Measurements from ENCODE around the gene DCHS2. TPM values are rescaled to one million over a fixed set of nuclear protein-coding genes. Genes with fewer than 3 reads are reported as not detected.

DCHS2 gene
- total and polyA plus RNA-seq, 2 experiments from 2014 or later: 0.21 to 7.6 TPM

DNA sequence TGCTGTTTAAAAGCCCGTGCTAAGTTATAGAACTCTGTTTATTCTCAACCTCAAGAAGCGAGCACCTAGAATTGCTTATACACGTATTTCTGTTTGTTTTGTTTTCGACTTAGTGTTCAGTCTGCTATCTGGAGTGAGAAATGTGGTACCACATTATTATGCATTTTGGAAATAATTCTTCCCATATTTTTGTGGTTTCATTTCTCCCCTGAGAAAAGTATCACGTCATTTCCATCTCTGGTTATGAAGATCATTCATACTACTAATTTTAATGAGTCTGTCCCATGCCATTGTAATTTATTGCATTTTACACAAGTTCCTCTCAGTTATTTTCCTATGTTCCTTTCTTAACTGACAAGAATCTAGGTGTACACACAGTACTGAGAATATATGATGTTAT lies 186.0 kb downstream of the DCHS2 start (continued):
- TF ChIP-seq, protein P1, sequence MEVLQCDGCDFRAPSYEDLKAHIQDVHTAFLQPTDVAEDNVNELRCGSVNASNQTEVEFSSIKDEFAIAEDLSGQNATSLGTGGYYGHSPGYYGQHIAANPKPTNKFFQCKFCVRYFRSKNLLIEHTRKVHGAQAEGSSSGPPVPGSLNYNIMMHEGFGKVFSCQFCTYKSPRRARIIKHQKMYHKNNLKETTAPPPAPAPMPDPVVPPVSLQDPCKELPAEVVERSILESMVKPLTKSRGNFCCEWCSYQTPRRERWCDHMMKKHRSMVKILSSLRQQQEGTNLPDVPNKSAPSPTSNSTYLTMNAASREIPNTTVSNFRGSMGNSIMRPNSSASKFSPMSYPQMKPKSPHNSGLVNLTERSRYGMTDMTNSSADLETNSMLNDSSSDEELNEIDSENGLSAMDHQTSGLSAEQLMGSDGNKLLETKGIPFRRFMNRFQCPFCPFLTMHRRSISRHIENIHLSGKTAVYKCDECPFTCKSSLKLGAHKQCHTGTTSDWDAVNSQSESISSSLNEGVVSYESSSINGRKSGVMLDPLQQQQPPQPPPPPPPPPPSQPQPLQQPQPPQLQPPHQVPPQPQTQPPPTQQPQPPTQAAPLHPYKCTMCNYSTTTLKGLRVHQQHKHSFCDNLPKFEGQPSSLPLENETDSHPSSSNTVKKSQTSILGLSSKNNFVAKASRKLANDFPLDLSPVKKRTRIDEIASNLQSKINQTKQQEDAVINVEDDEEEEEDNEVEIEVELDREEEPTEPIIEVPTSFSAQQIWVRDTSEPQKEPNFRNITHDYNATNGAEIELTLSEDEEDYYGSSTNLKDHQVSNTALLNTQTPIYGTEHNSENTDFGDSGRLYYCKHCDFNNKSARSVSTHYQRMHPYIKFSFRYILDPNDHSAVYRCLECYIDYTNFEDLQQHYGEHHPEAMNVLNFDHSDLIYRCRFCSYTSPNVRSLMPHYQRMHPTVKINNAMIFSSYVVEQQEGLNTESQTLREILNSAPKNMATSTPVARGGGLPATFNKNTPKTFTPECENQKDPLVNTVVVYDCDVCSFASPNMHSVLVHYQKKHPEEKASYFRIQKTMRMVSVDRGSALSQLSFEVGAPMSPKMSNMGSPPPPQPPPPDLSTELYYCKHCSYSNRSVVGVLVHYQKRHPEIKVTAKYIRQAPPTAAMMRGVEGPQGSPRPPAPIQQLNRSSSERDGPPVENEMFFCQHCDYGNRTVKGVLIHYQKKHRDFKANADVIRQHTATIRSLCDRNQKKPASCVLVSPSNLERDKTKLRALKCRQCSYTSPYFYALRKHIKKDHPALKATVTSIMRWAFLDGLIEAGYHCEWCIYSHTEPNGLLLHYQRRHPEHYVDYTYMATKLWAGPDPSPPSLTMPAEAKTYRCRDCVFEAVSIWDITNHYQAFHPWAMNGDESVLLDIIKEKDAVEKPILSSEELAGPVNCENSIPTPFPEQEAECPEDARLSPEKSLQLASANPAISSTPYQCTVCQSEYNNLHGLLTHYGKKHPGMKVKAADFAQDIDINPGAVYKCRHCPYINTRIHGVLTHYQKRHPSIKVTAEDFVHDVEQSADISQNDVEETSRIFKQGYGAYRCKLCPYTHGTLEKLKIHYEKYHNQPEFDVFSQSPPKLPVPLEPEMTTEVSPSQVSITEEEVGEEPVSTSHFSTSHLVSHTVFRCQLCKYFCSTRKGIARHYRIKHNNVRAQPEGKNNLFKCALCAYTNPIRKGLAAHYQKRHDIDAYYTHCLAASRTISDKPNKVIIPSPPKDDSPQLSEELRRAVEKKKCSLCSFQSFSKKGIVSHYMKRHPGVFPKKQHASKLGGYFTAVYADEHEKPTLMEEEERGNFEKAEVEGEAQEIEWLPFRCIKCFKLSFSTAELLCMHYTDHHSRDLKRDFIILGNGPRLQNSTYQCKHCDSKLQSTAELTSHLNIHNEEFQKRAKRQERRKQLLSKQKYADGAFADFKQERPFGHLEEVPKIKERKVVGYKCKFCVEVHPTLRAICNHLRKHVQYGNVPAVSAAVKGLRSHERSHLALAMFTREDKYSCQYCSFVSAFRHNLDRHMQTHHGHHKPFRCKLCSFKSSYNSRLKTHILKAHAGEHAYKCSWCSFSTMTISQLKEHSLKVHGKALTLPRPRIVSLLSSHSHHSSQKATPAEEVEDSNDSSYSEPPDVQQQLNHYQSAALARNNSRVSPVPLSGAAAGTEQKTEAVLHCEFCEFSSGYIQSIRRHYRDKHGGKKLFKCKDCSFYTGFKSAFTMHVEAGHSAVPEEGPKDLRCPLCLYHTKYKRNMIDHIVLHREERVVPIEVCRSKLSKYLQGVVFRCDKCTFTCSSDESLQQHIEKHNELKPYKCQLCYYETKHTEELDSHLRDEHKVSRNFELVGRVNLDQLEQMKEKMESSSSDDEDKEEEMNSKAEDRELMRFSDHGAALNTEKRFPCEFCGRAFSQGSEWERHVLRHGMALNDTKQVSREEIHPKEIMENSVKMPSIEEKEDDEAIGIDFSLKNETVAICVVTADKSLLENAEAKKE (CRISPR knock-in tag; IDR thresholded peaks at IDR 0.05): no peak
- no peak for TF ChIP-seq POLR2AphosphoS5 (IDR thresholded peaks at IDR 0.05; ENCODE audit: low read depth)

DNA sequence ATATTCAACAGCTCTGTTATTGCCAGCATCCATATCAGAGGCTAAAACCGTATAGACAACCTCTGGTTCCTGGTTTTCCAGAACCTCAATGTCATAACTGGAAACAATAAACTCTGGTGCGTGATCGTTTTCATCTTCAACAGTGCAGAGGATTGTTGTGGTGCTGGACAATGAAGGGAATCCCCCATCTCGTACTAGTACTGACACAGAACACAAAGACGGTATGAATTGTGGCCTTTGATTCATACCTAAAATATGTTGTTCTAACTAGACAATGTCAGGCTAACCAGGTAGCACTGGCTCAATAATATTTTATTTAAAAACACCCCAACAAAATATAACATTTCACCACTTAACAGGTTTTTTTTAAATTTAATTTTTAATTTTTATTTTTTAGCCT lies 186.9 kb downstream of the DCHS2 start:
- DNase-seq (ENCODE audit: low spot score) (no peak), ATAC-seq (no peak)
- Histone ChIP-seq H3K27me3 (ENCODE audit: insufficient read depth) (no peaks in the 10 kb centered on the region), H3F3A (replicated peaks; ENCODE audit: low read depth) (no peaks in the 10 kb centered on the region), H2AFZ (no peak overlapping the region), H3K4me2 (no peak overlapping the region), H3K27ac (ENCODE audit: low read depth) (no peak overlapping the region), H3K79me2 (replicated peaks; ENCODE audit: insufficient read depth) (no peaks in the 10 kb centered on the region), H3K4me1 (ENCODE audit: insufficient read depth) (no peaks in the 10 kb centered on the region), H3K4me3 (no peak overlapping the region), H4K20me1 (replicated peaks; ENCODE audit: insufficient read depth) (no peaks in the 10 kb centered on the region), H3K36me3 (ENCODE audit: insufficient read depth) (no peaks in the 10 kb centered on the region), H3K9me2 (ENCODE audit: insufficient read depth) (0 out of 2 replicates have a peak, but pooled peaks cover 3% of the 10 kb centered on the region)
- no peaks in the 10 kb centered on the region for H3K4me1 Mint-ChIP-seq
- TF ChIP-seq ZNF114 (CRISPR knock-in tag; IDR thresholded peaks at IDR 0.05) (no peak), NANOG (IDR thresholded peaks at IDR 0.05; ENCODE audit: borderline replicate concordance) (no peak), CREB1 (CRISPR knock-in tag; IDR thresholded peaks at IDR 0.05; ENCODE audit: low read depth) (no peak)
- no peaks in the 10 kb centered on the region for H3K27me3 Mint-ChIP-seq (ENCODE audit: insufficient read depth, low read depth, poor library complexity)
- no peak overlapping the region for H3K4me3 Mint-ChIP-seq
- H3K27ac Mint-ChIP-seq: no peak overlapping the region
- H3K9me3 Mint-ChIP-seq: peaks cover 20% of the 10 kb centered on the region
- peaks cover 5% of the 10 kb centered on the region; the same call in 2 of the 3 replicates for H3K36me3 Mint-ChIP-seq (ENCODE audit: low read depth)

All from GM23338 (cell line).